ENCODE measurements around the gene LAMB4. TPM values are rescaled to one million over a fixed set of nuclear protein-coding genes. Genes with fewer than 3 reads are reported as not detected.

The LAMB4 gene
- total RNA-seq, 4 donors from 2014 or later = 0.15 to 8.1 (median 1.7) TPM

DNA sequence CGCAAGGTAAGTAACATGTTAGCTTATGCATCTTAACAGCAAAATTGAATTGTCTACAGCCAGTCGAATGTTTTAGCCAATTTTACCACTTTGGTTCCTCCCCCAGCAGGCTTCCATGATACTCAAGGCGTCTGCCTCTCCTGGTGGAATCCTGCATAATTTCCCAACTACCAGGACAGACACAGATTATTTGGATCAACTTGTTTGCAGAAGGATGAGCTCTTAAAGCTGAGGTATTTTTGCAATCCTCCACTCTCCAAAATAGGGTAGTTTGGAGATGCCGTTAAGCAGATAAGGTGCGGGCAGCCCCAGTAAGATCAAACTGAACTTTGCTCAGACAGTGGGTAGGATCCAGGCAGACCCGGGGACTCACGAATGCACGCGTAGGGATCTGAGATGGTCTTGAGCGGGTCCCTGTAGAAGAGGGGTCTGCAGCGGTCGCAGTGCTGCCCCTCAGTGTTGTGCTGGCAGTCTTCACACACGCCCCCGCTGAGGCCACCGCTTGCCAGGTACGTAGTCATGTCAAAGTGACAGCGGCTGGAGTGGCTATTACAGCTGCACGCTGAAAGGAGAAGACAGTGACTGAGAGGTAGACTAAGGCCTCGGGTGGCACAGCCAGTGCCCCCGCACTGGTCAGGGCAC, 27.4 kb downstream of the LAMB4 start:
- Histone ChIP-seq H3K4me1 (no peaks in the 10 kb centered on the region), H3K4me3 (replicated peaks in 1 of 3) (no peak overlapping the region), H3K36me3 (no peaks in the 10 kb centered on the region), H3K27me3 (no peaks in the 10 kb centered on the region), H3K9me3 (no peaks in the 10 kb centered on the region), H3K27ac (no peak overlapping the region)
- DNase-seq = no peak
- no peak for TF ChIP-seq POLR2A (IDR thresholded peaks at IDR 0.05)
- TF ChIP-seq, protein P1, sequence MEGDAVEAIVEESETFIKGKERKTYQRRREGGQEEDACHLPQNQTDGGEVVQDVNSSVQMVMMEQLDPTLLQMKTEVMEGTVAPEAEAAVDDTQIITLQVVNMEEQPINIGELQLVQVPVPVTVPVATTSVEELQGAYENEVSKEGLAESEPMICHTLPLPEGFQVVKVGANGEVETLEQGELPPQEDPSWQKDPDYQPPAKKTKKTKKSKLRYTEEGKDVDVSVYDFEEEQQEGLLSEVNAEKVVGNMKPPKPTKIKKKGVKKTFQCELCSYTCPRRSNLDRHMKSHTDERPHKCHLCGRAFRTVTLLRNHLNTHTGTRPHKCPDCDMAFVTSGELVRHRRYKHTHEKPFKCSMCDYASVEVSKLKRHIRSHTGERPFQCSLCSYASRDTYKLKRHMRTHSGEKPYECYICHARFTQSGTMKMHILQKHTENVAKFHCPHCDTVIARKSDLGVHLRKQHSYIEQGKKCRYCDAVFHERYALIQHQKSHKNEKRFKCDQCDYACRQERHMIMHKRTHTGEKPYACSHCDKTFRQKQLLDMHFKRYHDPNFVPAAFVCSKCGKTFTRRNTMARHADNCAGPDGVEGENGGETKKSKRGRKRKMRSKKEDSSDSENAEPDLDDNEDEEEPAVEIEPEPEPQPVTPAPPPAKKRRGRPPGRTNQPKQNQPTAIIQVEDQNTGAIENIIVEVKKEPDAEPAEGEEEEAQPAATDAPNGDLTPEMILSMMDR (IDR thresholded peaks at IDR 0.05) = no peak
- 88 to 91% methylated on average over 15 to 20 of the region's 20 CpGs for WGBS, 2 donors
- intact Hi-C loops (cut with DNase I) = no loop called here

DNA sequence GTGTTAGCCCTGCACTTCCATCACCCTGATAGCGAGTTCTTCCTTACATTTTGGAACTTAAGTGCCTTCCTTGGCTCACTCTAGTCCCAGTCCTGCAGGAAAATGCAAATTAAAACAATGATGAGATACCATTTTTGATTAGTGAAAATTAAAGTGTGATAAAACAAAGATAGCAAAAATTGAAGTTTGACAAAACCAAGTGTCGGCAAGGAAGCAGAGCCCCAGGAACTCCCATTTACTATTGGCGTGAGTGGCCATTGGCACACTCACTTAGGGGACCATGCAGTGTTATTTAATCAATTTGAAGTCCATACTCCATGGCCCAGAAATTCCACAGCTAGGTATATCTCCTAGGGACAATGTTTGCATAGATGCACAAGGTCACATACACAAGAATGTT, 28.4 kb downstream of the LAMB4 start:
- no peaks in the 10 kb centered on the region for H3K9me3 ChIP-seq
- TF ChIP-seq, protein P1 (IDR thresholded peaks at IDR 0.05) = no peak
- TF ChIP-seq POLR2A (IDR thresholded peaks at IDR 0.05) = no peak
- DNase-seq = no peak
- 95 to 97% methylated on average over 3 of the region's 3 CpGs for WGBS, 2 donors
- no peak overlapping the region for H3K4me3 ChIP-seq (replicated peaks in 1 of 3)
- H3K27ac ChIP-seq = no peak overlapping the region
- H3K4me1 ChIP-seq = no peaks in the 10 kb centered on the region
- H3K36me3 ChIP-seq = no peaks in the 10 kb centered on the region
- intact Hi-C loops (cut with DNase I) = no loop called here
- H3K27me3 ChIP-seq = no peaks in the 10 kb centered on the region

DNA sequence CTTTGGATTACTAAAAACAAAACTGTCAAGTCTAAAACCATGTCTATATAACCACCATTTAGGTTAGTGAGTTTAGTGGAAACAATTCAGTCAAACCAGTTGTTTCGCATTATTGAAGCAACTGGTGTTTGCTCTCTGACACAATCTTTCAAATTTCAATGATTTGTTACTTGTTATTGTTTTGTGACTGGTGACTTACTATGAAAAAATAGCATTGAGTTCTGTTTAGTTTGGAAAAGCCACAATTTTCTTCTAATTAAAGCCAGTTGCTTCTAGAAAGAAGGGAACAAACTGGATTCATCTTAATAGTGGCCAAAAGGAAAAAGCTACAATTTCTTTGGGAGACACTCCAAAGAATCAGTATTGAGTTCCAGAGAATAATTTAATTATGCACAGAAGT, 30.4 kb downstream of the LAMB4 start:
- Histone ChIP-seq H3K27me3 (no peaks in the 10 kb centered on the region), H3K9me3 (no peaks in the 10 kb centered on the region), H3K36me3 (no peaks in the 10 kb centered on the region), H3K4me1 (peaks cover 6 to 10% of the 10 kb centered on the region in 2 donors), H3K27ac (no peak overlapping the region), H3K4me3 (replicated peaks in 1 of 3) (no peak overlapping the region)
- WGBS, 2 donors = 76 to 85% methylated on average over 1 of the region's 1 CpG
- no peak for DNase-seq
- TF ChIP-seq POLR2A (IDR thresholded peaks at IDR 0.05) = no peak
- TF ChIP-seq, protein P1 (IDR thresholded peaks at IDR 0.05) = no peak
- intact Hi-C loops (cut with DNase I) = no loop called here

DNA sequence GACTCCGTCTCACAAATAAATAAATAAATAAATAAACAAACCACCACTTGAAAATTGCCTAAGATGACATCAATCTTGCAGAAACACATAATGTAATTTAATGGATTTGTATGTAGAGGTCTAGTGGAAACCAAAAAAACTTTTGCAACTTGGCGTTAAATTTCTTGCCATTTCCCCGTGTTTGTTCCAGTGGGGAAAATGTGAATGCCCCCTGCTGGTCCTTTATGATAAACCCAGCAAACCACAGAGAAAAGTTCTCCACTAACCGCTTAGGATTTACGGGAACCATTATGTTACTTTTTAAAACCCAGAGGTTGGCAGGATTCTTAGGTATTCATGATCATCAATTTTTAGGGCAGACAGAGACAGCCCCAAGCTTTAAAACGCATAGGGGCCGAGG, 32.5 kb downstream of the LAMB4 start:
- no peaks in the 10 kb centered on the region for H3K27me3 ChIP-seq
- H3K27ac ChIP-seq = no peak overlapping the region
- peaks cover 10 to 11% of the 10 kb centered on the region in 2 donors for H3K4me1 ChIP-seq
- TF ChIP-seq POLR2A (IDR thresholded peaks at IDR 0.05) = no peak
- TF ChIP-seq, protein P1 (IDR thresholded peaks at IDR 0.05) = peak in 5 of 6 experiments; percentile 29 to 59 (median 52)
- H3K4me3 ChIP-seq (replicated peaks in 1 of 3) = no peak overlapping the region
- intact Hi-C loops (cut with DNase I) = no loop called here
- DNase-seq = peak; percentile 10 to 28
- WGBS, 2 donors = 71 to 74% methylated on average over 7 of the region's 7 CpGs
- H3K9me3 ChIP-seq = no peaks in the 10 kb centered on the region
- no peaks in the 10 kb centered on the region for H3K36me3 ChIP-seq

DNA sequence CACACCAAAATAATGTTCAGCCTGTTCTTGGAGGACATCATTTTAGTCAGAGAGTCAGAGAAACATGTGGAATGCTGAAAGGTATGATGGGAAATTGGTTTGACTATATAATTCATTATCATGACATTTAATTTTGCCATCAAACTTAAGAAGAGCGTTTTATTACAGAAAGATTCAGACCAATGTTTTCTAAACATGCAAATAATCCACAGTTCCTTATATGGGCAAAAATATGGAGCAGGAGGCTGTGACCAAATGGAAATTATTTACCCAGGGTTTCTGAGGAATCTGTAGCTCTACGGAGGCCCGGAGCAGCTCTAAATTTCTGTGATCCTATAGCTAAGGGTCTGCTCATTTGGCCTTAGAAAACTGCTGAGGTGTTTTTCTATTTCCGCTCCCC, 33.2 kb downstream of the LAMB4 start:
- Histone ChIP-seq H3K36me3 (no peaks in the 10 kb centered on the region), H3K27me3 (no peaks in the 10 kb centered on the region), H3K4me3 (replicated peaks in 1 of 3) (no peak overlapping the region), H3K27ac (no peak overlapping the region), H3K4me1 (peaks cover 10 to 11% of the 10 kb centered on the region in 2 donors), H3K9me3 (no peaks in the 10 kb centered on the region)
- DNase-seq = no peak
- TF ChIP-seq, protein P1 (IDR thresholded peaks at IDR 0.05) = no peak
- no peak for TF ChIP-seq POLR2A (IDR thresholded peaks at IDR 0.05)
- intact Hi-C loops (cut with DNase I) = no loop called here
- 91 to 94% methylated on average over 4 of the region's 4 CpGs for WGBS, 2 donors
